A549 (cell line): Measurements from ENCODE around the gene CPLANE2.

ENCODE experiments used
- CHD2 ChIP-seq: fragments of 150-350 bp; IDR thresholded peaks from 2 replicates; pipeline ENCODE4 v1.6.1; 2014; ENCODE audit warnings: low read length; ENCODE audit not compliant: partially characterized antibody
- CTCF ChIP-seq: fragments of >200 bp; sonication (Bioruptor Twin); formaldehyde crosslinking; IDR thresholded peaks from 3 replicates; pipeline ENCODE4 v1.5.1; 2016
- EP300 ChIP-seq, 2 experiments: fragments of >200 bp; sonication (Bioruptor Twin); formaldehyde crosslinking; IDR thresholded peaks; 2 replicates in 1 of 2; 3 replicates in 1 of 2; pipeline ENCODE4 v1.6.1; 2016 to 2017
- KDM1A ChIP-seq: fragments of 200-600 bp; sonication (generic); IDR thresholded peaks from 2 replicates; pipeline ENCODE4 v1.6.1; 2016; ENCODE audit warnings: low read depth, mild to moderate bottlenecking
- TF ChIP-seq, protein P1 (sequence below): fragments of 200-600 bp; sonication (generic); IDR thresholded peaks from 2 replicates; pipeline ENCODE4 v1.6.1; 2016; ENCODE audit warnings: antibody characterized with exemption, mild to moderate bottlenecking, moderate library complexity

DNA sequence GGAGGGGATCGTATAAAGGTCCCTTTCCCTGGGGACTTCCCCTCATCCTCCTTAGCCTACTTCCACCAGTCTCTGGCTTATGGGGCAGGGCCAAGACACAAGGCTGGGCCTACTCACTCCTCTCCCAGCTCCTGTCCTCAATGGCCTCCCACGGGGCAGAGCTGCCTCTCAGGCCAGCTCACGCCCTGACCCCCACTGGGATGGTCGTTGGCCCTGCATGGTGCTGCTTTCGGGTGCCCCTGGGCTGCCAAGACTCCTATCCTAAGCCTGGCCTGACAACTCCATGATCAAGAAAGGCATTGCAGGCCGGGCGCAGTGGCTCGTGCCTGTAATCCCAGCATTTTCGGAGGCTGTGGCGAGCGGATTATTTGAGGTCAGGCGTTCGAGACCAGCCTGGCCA lies 6.2 kb downstream of the CPLANE2 start:
- no peak for TF ChIP-seq EP300 (IDR thresholded peaks at IDR 0.05)
- TF ChIP-seq KDM1A, result no peak
- TF ChIP-seq, protein P1, sequence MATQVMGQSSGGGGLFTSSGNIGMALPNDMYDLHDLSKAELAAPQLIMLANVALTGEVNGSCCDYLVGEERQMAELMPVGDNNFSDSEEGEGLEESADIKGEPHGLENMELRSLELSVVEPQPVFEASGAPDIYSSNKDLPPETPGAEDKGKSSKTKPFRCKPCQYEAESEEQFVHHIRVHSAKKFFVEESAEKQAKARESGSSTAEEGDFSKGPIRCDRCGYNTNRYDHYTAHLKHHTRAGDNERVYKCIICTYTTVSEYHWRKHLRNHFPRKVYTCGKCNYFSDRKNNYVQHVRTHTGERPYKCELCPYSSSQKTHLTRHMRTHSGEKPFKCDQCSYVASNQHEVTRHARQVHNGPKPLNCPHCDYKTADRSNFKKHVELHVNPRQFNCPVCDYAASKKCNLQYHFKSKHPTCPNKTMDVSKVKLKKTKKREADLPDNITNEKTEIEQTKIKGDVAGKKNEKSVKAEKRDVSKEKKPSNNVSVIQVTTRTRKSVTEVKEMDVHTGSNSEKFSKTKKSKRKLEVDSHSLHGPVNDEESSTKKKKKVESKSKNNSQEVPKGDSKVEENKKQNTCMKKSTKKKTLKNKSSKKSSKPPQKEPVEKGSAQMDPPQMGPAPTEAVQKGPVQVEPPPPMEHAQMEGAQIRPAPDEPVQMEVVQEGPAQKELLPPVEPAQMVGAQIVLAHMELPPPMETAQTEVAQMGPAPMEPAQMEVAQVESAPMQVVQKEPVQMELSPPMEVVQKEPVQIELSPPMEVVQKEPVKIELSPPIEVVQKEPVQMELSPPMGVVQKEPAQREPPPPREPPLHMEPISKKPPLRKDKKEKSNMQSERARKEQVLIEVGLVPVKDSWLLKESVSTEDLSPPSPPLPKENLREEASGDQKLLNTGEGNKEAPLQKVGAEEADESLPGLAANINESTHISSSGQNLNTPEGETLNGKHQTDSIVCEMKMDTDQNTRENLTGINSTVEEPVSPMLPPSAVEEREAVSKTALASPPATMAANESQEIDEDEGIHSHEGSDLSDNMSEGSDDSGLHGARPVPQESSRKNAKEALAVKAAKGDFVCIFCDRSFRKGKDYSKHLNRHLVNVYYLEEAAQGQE, result no peak
- no peak for TF ChIP-seq CTCF
- no peak for TF ChIP-seq CHD2
